Stimulated activated CD4-positive, alpha-beta T cell treated with anti-CD3 and anti-CD28 coated beads, Interleukin-15, amount 100 ng/mL, for 24 hours (primary cell): ENCODE data around the gene TMCC1.
"Not testable (repeated sequence)": the region's sequence is repeated elsewhere in the genome, so short reads cannot be mapped to it uniquely, and the experiment has no call there.

Source experiments
- DNase-seq: peaks from one replicate; pipeline ENCODE4 v3.0.0-alpha.2; 2020

TMCC1 gene

DNA sequence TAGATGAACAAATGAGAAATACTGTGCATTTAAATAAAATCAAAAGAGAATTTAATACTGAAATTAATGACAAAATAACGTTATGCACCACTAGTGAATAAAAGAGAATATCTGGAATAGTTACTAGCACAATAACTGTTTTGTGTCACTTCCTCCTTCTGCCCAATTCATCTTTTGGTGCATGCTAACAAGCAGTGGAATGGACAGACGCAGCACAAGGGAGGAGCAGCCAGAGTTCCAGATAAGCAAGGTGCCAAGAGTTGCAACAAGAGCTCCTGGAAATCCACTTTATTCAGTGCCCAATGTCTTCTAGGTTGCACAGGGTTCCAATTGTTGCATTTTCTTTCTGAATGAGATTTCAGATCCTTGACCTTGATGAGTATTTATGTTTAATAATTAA, 220.5 kb downstream of the TMCC1 start:
- DNase-seq: no peak

DNA sequence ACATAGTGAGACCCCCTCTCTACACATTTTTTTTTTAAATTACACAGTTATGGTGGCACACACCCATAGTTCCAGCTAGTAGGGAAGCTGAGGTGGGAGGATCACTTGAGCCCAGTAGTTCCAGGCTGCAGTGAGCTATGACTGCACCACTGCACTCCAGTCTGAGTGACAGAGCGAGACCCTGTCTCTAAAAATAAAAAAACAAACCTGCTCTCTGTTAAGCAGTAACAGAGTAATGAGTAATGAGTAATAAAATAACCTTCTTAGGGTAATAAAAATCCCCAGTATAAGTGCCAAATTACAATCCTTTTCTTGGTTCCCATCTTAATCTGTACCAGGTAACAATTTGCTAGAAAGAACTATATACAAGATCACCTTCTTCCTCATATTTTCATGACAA, 221.1 kb downstream of the TMCC1 start:
- no peak for DNase-seq

DNA sequence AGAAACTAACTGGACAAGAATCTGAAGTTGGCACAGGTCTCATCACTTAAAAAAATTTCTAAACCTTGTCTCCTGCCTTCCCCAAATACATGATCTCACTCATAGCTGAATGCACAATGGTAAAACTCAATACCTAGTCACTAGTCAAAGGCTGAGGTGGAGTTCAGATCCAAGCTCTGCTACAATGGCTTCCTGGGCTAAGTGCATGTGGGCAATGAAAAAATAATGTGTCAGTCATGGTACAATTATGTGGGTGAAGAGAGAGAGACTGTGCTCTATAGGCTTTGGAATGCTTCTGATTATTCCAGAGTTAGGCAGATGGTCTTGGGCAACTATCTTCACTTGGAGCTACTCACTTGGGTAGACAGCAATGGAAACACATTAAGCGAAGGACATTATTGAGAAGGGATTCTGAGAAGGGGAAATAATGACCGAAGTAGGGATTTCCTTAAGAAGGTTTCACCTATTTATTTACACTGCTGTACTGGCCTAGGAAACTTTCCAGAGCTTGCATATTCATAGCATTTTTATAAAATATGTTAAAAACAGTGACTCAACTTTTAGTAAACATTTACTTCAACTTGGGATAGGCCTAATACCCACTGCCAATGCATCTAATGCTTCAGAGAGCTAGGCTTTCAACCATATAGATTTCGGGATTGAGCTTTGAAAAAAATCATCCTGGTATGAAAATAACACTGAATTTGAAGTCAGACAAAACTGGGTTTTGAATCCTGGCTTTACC, 228.3 kb downstream of the TMCC1 start:
- DNase-seq: no peak

DNA sequence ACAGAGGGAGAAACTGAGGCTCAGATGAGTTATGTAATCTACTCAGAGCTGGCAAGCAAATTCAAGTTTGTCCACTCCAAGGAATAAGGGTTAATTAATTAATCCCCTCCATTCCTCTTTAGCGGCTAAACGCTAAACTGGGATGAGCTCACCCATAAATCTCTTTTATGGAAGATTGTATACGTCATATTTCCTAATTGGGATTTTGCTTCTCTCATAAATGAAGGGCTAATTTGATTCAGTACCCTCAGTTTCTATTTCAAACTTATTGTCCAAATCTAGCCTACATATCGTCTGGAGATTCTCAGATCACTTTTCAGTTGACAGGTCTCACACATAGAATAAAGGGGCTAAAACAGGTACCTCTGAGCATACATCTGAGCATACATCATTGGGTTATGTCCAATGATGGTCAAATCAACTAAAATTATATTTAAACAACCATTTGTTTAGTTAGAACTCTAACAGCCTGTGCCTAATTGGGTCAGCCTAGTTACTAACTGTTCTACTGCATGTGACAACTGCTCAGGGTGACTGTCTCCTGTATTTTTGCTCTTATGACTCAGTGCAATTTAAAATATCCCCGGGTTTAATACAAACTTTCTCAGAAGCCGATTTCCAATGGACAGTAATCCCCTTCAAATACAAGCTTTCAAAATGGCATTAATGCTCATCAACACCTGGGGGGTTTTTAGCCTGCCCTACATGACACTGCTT, 229.4 kb downstream of the TMCC1 start:
- no peak for DNase-seq

DNA sequence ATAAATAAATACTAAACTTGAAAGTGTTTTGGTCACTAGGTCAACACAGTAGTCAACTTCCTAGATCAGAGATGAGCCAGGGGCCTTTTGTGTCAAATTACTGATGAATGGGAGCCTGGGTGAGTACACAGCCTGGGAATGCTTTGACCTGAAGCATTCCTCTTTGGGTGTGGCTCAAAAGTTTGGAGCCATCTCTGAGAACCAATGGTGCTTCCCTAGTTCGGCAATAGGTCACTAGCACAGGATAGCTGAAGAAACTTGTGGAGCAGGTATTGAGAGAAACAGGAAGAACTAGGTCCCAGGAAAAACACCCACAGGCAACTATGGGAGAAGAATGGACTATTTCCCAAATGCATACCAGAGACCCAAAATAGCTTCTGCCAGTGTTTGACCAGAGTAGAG, 230.5 kb downstream of the TMCC1 start:
- DNase-seq: no peak

DNA sequence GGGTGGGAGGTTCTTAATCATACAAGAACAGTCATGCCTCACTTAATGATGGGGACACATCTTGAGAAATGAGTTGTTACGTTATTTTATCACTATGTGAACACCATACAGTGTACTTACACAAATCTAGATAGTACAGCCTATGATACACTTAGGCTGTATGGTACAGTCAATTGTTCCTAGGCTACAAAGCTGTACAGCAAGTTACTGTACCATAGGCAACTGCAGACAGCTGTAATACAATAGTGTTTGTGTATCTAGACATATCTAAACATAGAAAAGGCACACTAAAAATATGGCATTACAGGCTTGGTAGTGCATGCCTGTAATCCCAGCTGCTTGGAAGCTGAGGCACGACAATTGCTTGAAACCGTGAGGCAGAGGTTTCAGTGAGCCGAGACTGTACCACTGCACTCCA, 231.3 kb downstream of the TMCC1 start:
- no peak for DNase-seq

DNA sequence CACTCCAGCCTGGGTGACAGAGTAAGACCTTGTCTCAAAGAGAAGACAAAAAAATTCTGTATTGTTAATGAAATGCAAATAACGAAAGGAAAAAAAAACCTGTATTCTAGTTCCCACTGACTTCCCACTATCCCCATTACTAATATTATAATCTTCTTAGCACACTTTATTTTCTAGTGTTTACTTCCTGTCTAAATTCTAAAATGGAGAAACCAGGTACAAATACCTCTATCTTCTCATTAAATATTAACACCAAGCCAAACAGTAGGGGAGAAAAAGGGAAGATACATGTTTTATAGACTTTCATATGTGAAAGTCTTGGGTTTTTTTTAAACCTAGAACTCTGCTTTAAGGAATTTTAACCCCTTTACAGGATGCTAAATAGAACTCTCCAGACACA, 231.7 kb downstream of the TMCC1 start:
- no peak for DNase-seq

DNA sequence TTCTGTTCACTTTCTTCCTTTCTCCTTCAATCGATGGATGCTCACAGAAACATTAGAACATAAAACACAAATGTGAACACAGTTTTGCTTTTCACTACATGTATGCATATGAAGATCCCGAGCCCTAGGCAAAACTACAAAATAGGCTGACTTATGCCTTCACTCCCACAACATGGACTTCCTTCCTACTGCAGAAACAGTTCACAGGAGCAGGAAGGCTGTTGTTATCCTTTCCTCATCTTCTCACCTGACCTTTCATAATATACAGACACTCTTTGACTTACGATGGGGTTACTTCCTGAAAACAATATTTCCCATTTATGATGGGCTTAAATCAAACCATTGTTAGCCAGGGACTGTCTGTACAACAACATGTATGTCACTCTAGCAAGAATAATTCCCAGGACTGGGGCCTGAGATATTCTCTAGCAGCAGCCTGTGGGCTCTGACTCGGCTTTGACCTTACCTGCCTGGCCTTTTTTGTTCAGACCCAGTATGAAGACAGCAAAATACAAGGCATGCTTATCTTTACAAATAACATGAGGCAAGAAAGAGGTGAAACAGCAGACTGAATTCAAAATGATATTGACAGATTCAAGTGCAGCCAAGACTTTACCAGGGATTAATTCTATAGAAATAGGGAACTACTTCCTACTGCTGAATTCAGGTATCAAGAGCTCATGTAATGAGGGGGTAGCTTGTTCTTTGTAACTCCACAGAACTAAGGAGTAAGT, 235.2 kb downstream of the TMCC1 start:
- DNase-seq: no peak

DNA sequence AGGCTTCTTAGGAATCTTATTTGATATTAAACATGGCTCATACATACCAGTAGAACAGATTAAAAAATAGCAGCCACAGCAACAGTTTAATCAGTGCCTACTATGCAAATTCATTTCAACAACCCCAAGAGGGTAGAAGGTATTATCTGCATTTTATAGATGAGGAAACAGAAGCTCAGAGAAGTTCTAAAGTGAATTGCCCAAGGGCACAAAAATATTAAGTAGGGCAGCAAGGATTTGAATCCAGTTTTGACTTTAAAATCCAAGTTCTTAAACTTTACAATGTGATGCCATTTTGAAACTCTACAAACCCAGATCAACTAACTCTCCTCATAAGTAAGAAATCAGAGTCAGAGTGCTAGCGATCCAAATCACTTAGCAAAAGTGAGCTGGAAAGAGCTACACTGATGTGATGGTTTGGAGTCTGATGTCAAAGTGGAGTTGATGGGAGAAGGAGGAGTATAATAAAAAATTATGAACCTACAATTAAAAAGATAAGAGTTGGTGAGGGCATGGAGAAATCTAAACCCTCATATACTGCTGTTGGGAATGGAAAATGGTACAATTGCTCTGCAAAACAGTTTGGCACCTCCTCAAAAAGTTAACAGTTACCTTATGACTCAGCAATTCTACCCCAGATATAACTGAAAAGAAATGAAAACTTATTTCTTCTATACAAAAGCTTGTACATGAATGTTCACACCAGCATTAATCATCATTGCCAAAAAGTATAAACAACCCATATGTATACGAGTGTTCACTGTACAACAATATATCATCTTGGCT, 236.1 kb downstream of the TMCC1 start:
- DNase-seq: no peak

DNA sequence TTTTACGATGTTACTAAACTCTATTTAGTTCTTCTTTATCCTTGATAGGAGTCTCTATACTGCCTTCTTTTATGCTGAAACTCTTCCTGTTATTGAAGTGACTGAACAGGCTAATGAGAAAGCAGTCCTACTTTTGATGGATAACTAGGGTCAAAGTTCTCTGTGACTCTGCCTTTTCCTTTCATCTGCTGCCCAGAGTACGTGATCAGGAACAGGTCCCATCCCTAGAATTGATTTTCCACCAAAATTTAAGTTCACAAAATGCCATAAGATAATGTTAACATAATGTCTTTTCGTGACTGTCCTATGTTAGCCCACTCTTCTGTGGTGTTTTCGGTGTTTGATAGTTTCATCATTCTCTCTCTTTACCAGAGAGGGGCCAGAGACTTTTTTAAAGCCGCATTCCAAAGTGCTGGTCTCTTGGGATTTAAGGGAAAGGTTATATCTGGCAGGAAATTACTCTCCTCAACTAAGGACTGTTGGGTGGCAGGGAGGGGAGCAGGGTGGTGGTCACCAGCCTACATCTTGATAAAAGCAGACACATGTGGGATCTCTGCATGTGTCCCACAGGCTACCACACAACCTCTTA, 236.8 kb downstream of the TMCC1 start:
- DNase-seq: no peak

DNA sequence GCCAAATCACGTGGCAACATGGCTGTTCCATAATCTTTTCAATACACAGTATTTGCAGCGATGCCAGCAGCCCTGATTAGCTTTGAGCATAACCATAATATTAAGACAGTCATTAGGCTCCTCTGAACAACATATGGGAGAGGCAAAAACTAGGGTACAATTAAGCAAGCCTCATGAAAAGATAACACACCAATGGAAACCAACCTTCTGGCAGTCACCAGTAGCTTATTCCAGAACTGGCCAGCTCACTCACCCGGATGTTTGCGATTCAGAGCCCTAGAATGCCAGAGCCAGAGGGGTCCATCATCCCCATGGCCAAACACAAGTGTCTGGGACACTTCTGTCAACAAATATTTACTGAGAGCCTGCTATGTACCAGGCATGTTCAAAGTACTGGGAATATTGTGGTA, 238.2 kb downstream of the TMCC1 start:
- DNase-seq: no peak

DNA sequence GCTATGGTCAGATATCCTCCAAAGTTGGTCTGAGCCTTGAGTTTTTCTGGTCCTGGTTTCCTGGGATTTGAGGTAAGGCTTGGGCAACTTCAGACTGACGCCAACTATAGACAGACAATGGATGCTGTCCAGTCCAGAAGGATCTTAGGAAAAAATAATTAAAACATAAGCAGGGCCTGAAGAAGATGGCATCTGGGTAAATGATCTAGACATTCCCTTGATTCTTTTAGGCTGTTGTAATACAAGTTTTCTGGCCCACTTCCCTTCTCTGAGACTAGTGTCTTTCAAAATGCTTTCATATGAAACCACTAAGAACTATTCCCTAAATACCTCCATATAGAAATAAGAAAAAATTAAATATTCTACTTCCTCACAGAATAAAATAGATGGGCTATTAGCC, 239.4 kb downstream of the TMCC1 start:
- DNase-seq: no peak

DNA sequence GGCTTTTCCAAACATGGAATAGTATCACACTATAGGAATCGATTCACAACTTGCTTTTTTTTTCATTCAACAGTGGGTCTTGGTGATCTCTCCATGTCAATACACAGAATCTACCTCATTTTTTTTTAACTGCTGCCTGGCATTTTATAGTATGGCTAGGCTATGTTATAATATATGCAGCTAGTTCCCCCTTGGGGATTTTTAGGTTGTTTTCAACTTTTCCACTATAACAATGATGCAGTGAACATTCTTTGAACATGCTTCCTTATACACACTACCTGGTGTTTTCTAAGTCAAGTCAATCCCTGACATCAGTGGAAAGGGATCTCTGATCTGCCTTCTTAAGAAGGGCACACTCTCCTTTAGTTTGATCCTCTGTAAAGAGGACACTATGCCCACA, 240.5 kb downstream of the TMCC1 start:
- DNase-seq: no peak

DNA sequence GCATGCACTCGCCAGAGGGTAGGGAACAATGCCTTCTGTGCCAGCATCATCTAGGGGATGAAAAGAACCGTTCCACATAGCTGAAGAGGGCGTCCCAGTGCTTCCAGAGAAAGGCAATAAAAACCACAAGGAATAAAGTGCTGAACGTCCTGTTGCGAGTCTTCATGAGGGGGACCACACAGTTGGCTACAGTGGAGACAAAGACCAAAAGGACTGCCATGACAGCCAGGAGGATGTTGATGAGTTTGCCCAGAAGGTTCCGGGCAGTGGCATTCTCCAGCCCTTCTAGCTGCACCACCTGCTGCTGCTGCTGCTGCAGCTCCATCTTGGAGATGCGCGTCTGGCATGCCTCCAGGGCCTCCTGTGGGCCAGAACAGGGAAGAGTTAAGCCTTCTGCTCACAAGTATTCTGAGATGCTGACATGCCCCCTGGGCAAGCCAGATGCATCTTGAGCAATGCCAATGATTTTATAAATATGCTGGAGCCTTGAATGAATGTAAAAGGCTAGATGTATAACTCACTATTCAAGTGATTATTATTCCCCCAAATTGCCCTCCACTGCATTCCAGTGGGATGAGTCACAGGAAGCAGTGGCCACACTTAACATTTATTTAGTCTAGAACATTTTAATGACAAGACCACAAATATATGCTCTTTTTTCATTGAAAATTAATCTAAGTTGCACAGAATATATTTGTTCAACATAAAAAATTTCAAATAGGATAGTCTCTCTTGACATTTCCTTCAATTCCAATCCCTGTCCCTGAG, 241.9 kb downstream of the TMCC1 start:
- no peak for DNase-seq

DNA sequence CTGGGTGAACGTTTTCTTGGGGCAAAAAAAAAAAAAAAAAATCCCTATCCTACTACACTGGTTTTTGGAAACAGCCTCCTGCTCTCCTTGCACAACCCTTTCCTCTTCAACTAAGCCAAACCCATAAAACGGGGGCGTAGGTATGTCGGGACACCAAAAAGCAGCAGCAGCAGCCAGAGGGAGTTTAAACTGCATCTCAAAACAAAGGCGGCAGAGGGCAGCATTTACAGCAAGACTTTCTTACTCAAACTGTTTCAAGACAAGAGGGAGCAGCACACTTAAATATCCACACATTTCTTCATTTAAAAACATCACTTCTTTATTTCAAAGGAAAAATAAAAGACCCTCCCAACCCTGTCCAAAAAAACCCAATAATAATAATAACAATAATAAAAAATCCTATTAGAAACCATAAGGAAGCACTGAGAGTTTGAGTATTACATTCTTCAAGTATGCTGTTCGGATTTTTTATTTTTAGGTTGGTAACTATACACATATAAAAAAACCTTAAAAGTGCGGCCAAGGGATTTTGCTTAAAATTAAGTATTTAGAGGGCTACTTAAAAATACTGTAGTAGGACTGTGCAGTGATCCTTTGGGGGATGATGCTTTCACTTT, 243.1 kb downstream of the TMCC1 start:
- DNase-seq: peak; percentile 70

DNA sequence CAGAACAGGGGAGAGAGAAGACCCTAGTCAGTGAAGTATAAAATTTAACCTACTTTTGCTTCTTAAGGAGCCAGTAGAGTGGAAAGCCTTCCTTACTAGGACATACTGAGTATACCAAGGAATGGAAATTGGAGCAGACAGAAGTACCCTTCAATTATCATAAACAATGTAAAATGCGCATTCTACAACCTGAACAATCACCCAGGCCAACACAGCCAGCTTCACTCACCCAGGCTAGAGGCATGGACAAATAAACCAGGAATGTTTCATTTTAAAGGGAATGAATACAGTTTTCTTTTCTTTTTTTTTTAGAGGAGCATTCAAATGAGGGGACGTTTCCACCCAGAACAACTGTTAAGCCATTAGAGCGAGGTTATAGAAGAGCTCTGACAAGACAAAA, 245.1 kb downstream of the TMCC1 start:
- DNase-seq: no peak

DNA sequence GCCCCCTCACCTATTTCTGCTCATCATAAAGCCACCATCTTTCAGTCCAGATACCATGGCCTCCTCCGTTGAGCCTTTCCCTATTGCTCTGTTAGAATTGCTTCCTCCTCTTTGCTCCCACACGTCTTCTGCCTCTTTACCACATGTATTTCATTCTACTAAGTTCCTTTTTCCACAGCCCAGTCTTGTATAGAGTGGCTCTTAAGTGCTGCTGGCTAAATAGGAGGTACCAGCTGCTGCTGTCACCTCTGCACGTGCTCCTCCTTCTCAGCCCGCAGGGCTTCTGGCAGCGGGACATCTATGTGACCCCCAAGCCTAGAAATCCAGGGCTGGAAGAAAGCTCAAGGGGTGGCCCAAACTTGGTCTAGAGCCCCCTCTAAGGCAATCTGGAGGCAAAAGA, 248.2 kb downstream of the TMCC1 start:
- no peak for DNase-seq

DNA sequence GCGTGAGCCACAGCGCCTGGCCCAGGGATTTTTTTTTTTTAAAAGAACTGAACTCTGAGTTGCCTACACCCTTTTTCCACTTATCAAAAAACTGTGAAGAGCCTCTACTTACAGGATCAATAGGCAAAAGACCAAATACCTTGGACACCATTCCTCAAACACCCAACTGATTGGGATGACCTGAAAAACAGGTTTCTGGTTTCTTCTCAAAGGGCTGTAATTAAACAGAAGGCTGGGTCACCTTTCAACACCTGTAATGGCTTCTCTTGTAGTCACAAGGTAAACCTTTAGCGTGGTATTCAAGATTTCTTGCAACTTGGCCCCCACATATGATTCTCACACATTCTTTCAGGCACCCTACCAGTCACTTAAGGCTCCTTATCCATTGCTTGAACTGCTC, 248.7 kb downstream of the TMCC1 start:
- no peak for DNase-seq

DNA sequence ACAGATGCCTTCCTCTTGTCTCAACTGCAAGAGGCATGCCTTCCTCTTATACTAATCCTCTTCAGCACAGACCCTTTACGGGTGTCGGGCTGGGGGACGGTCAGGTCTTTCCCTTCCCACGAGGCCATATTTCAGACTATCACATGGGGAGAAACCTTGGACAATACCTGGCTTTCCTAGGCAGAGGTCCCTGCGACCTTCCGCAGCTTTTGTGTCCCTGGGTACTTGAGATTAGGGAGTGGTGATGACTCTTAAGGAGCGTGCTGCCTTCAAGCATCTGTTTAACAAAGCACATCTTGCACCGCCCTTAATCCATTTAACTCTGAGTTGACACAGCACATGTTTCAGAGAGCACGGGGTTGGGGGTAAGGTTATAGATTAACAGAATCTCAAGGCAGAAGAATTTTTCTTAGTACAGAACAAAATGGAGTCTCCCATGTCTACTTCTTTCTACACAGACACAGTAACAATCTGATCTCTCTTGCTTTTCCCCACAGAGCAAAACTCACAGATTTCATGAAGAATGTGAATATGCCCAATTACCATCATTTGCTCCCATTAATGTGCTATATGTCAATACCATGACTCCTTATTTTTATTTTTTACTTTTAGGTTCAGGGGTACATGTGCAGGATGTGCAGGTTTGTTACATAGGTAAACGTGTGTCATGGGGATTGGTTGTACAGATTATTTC, 251.8 kb downstream of the TMCC1 start:
- DNase-seq: not testable (repeated sequence)

DNA sequence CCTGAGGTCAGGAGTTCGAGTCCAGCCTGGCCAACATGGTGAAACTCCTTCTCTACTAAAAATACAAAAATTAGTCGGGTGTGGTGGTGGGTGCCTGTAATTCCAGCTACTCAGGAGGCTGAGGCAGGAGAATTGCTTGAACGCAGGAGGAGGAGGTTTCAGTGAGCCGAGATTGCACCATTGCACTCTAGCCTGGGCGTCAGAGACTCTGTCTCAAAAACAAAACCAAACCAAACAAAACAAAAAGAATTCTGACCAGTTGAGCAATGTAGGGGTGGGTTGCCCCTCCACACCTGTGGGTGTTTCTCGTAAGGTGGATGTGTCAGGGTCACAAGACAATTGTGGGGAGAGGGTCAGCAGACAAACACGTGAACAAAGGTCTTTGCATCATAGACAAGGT, 252.5 kb downstream of the TMCC1 start:
- DNase-seq: not testable (repeated sequence)

DNA sequence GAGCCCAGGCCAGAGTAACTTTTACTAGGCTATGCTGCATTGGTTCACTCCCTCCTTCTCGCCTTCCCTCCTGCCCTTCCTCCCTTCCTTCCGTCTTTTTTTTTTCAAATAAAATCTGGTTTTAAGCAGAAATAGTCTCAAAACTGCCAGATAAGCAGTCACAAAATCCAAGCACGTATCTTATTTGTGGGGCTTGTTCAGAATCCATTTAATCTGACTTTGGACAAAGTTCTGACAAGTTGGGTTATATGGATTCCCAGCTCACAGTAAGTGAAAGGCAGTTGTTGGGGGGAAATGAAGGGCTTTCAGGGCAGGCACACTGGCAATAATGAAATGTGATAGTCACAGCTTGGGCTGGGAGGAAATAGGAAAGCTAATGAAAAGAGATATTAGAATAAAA, 255.0 kb downstream of the TMCC1 start:
- no peak for DNase-seq
